Spleen (tissue), 7 donors: ENCODE measurements around the gene CYBA.

ENCODE experiments used
- CTCF ChIP-seq, 11 experiments: fragments of 200-600 bp in 7 of 11; fragments of 450-650 bp in 4 of 11; sonication (generic) in 4 of 11; IDR thresholded peaks in 8 of 11; conservative IDR thresholded peaks in 3 of 11; 1 replicate in 7 of 11; 2 replicates in 4 of 11; pipeline versions ENCODE4 v1.4.0 to v1.8.0; 2016 to 2021; ENCODE audit warnings: antibody characterized with exemption in 11 of 11, inconsistent platforms in 4 of 11, mild to moderate bottlenecking in 1 of 11
- POLR2AphosphoS5 ChIP-seq, 3 donors: sonication (generic); formaldehyde crosslinking; IDR thresholded peaks; one replicate each; pipeline ENCODE4 v1.5.1; 2017; ENCODE audit warnings: antibody characterized with exemption in 3 of 3
- donor health status: DM: no; HTN: no; CAD: no; lungs with moderate emphysema.
- donor health status: DM: no; HTN: no; CAD: no.
- donor health status: DM: no; HTN: no; CAD: no.

- TF ChIP-seq CTCF (IDR thresholded peaks at IDR 0.05 in 8 of 11, conservative IDR thresholded peaks at IDR 0.05 in 3 of 11) (no peak), POLR2AphosphoS5 (IDR thresholded peaks at IDR 0.05) (no peak)
Observed at GRCh38 chr16:88678224-88678979, 27.5 kb upstream of the CYBA start.
